NCI-H82 (cell line): Measurements from ENCODE around the gene ADK.
A peak's percentile ranks its signal among the peaks of the same experiment; 100 is the strongest.
"Not testable (repeated sequence)": the region's sequence is repeated elsewhere in the genome, so short reads cannot be mapped to it uniquely, and the experiment has no call there.

Experiments used
- DNase-seq: peaks from one replicate; lab custom pipeline; 2025; lab: John Stamatoyannopoulos, UW

Gene ADK

DNA sequence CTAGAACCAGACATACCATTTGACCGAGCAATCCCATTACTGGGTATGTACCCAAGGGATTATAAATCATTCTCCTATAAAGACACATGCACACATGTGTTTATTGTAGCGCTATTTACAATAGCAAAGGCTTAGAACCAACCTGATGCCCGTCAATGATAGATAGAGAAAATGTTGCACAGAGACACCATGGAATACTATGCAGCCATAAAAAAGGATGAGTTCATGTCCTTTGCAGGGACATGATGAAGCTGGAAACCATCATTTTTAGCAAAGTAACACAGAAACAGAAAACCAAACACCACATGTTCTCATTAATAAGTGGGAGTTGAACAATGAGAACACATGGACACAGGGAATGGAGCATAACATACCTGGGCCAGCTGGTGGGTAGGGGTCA lies 202.0 kb downstream of the ADK start:
- DNase-seq, result not testable (repeated sequence)

DNA sequence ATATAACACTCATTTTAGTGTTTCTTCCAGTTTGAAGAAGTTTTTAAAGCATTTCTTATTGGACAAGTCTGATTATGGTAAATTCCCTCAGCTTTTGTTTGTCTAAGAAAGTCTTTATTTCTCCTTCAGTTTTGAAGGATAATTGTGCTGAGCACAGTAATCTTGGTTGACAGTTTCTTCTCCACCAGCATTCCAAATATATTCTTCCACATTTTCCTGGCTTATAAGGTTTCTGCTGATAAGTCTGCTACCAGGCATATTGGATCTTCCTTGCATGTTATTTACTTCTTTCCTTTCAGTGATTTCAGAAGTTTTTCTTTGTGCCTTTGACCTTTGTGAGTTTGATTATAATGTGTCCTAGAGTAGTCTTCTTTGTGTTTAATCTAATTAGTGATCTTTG lies 210.7 kb downstream of the ADK start:
- DNase-seq, result no peak

DNA sequence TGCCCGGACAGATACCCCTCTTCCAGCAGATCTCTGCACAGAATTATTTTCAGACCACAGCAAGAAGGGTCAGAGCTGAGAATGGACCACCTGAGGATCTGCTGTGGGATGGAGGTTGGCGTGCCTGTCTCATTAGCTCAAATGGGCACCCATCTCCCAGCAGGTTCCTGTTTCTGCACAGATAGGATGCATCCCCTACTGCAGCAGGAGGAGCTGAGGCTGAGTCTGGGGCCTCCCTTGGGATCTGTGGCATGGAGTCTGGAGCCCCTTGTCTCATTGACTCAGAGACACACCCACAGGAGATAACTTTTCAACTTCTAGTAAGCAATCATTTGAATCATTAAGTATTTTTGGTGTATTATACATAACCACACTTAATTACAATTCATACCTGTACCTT lies 212.7 kb downstream of the ADK start:
- DNase-seq, result no peak

DNA sequence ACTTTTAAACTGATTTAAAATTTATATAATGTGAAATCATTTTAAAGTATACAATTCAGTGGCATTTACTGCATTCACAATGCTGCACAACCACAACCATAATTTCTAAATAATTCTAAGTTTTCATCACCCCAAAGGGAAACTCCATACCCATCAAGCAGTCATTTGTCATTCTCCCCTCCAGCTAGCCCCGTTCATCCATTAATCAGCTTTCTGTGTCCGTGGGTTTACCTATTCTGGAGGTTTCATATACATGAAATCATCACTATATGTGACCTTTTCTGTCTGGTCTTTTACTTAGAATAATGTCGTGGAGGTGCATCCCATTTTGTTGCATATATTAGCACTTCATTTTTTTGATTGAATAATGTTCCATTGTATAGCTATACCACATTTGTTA lies 214.1 kb downstream of the ADK start:
- no peak for DNase-seq

DNA sequence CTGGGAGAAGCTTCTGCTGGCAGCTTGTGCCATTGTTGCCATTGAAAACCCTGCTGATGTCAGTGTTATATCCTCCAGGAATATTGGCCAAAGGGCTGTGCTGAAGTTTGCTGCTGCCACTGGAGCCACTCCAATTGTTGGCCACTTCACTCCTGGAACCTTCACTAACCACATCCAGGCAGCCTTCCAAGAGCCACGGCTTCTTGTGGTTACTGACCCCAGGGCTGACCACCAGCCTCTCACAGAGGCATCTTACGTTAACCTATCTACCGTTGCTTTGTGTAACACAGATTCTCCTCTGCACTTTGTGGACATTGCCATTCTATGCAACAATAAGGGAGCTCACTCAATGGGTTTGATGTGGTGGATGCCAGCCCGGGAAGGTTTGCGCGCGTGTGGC lies 220.7 kb downstream of the ADK start:
- no peak for DNase-seq

DNA sequence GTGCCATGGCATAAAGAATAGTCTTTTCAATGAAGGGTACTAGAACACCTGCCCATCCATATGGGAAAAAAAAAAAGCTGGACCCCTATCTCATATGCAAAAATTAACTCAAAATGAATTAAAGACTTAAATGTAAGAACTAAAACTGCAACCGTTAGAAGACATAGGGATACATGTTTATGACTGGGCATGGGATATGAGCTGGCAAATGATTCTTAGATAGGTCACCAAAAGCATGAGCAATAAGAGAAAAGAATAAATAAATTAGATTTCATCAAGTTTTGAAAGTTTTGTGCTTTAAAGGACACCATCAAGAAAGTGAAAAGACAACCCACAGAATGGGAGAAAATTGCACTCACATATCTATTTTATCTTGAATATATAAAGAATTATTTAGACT lies 222.0 kb downstream of the ADK start:
- DNase-seq, result no peak

DNA sequence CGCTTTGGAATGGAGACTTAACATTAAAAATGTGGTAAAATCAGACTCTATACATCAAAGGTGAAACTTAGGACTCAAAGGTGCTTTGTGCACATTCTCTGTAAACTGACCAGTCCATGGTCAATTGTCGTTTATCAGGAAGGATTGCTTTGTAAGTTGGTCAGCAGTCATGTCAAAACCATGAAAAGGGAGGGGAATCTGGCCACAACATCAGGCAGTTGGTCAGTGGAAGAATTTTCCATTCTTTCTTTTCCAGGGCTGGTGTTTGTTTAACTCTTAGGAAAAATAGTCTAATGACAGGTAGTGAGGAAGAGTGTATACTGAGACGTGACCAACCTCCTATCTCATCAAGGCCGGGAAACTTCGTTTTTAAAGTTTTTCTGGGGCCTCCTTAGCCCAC lies 226.5 kb downstream of the ADK start:
- no peak for DNase-seq

DNA sequence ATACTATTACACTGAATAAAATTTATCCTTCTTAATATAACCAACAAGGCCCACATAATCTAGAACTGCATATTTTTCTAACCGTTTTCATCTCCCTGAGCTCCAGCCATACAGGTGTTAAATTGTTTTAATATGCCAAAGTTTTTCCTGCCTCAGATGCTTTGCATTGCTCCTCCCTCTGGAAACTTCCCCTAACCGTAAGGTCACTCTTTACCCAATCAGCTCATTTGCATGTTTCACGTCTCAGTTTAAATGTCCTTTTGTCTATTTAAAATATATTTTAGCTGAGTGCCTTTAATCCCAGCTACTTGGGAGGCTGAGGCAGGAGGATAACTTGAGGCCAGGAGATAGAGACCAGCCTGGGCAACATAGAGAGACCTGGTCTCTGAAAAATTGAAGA lies 228.5 kb downstream of the ADK start:
- DNase-seq, result no peak

DNA sequence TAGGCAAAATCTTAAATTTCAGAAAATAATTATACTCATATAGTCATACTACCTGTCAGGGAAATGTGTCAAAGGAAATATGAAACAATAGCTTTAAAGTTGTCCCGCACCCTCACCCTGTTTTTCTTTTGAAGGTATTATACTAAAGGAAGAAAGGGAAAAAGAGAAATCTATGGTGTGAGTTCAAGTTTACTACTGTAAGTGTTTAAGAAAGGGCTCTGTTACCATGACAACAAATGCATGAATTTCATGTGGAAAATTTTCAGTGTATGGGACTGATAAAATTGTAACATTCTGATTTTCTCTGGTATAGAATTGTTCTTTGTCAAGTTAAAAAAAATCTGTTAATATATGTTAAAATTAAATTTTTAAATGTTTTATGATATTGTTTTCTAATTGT lies 229.8 kb downstream of the ADK start:
- DNase-seq, result no peak

DNA sequence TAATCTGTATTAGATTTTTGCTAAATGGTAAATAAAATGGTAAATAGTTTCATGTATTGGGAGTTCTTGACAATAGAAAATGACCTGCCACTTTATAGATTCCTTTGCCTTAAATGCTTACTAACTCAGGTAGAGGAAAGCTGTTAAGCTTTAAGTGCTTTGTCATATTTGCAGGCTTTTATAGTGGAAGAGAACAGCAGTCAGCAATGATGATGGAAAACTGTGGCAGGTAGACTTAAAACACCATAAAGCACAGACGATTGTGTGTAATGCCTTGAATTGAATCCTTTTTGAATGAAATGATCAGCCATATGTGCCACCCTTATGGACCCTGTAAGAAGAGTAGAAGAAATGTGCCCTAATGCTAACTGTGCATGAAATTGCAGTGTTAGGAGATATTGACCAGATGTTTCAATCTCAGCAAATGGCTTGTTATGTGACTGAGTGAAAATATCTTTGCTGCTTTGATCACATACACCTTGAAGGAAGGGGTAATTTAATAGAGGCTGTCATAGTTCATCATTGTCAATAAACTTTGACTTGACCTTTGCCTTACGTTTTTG lies 230.4 kb downstream of the ADK start:
- DNase-seq, result no peak

DNA sequence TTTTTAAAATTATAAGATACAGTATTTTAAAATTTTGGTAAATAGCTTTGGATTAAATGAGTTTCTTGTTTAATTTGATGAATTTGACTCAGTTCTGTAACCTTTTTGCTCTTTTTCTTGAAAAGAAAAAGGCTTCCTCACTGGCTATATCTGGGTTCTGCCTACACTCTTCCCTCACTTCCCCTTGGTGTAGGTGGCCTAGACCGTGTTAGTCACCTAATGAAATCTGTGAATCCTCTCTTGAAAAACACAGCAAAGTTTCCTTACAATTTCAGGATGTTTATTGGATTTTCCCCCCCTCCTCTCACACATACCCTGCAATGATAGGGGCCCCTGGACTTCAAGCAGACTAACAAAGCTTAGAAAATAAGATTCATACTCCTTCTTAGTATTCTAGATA lies 231.6 kb downstream of the ADK start:
- no peak for DNase-seq

DNA sequence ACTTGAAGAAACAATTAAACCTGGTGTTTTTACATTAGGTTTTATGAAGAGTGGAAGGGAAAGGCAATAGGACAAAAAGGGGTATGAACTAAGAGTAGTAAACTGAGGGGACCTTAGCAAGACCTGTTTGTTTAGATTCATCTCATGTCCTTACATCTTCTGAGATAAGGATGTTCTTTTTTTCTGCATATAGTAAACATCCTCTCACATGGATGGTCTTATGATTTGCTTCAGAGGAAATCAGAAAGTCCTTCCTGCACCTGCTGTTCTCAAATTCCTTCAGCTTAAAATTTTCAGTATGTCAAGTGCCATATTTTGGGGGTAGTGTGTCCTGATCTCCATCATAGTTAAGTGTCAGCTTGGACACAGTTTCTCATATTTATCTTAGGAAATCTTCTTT lies 232.6 kb downstream of the ADK start:
- no peak for DNase-seq

DNA sequence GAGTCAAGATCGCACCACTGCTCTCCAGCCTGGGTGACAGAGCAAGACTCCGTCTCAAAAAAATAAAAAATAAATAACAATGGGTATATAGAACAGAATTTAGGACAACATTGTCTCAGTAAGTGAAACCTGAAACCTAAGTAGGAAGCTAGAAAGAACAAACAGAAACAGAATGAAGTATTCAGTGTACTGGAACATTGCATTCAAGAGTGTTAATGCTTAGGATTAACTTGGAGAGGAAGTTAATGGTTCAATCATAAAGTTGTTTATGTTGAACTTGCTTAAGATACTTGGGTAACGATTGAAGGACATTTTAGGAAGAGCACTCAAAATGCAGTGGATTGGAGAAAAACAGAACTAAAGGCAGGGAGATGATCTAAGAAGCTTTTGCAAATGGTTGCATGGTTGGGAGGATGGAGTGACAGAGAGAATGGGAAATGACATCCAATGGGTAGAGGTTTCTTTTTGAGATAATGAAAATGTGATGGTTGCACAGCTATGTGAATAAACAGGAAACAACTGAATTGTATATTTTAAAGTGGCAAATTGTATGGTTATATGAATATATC lies 233.7 kb downstream of the ADK start:
- no peak for DNase-seq

DNA sequence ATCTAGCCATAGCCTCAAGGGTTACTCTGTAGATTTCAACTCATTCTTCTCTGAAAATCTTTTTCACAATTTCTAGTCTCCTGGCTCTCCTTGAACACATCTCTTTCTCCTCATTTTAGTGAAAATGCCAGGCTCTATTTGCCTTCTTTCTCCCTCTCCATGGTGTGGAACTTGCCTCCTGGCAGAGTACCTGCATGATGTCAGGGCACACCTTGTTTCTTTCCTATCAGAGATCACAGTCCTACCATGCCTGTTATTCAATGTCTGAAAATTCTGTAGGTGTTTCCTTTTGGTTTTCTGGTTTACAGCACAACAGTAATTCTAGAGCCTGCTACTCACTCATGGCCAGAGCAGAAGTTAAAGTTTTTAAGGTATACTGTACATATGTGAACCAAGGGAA lies 237.8 kb downstream of the ADK start:
- no peak for DNase-seq

DNA sequence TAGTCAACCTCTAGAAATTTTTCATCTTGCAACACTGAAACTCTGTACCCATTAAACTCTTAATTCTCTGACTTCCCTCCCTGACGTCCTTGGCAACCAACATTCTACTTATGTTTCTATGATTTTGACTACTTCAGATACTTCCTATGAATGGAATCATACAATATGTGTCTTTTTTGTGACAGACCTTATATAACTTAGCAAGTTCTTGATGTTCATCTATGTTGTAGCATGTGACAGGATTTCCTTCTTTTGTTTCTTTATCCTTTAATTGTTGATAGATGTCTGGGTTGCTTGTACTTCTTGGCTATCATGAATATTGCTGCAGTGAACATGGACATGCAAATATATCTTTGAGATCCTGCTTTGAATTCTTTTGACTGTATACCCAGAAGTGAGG lies 240.8 kb downstream of the ADK start:
- no peak for DNase-seq

DNA sequence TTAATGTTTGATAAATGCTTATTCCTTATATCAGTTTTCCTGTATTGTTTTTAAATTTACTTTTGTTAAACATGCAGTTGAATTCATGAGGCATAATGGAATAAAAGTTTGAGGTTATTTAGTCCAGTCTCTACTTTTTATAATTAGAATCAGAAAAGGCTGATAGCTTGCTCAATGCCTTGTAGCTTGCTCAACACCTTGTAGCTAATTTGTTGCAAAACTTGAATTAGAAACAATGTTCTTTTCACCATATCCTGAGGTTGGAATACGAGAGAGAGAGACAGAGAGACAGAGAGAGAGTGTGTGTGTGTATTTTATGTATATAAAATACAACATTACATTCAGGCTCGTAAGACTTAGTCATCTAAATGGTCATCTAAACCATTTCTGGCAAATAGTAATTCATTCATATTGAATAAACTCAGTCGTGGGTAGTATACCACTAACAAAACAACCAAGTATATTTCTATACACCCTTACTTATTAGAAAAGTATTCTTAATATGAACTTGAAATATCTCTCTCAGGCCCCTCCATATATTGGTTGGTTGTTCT lies 243.5 kb downstream of the ADK start:
- DNase-seq, result no peak

DNA sequence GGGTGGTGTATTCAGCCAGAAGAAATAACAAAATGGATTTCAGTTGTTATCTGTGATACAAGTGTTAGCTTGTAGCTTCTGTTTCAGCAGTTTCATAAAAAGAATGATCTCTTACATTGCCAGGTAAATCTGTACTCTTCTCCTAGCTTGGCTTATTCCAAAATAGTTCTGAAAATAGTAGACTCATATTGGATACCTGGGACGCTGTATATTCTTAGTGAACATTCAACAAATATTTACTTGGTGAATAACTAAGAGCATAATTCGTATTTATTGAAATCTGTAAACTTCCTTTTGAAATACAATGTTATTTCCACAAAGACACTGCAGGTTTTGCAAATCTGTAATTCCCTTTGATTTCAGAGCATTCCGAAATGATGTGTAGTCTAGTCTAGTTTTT lies 249.2 kb downstream of the ADK start:
- DNase-seq, result no peak

DNA sequence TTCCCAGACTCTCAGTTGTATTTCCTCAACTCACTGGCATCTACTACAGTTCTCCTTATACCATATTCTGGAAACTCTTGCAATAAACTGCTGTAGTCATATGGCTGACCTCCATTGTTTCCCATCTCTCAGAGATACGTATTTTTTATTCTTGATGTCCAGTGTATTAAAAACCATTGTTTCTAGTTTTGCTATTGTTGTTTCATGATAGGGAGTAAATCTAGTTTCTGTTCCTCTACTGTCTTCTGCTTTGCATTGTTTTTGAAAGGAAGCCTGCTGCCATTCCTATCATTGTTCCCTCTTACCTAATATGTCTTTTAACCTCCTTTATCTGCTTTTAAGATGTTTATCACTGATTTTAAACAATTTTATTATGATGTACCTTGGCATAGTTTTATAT lies 255.0 kb downstream of the ADK start:
- no peak for DNase-seq

DNA sequence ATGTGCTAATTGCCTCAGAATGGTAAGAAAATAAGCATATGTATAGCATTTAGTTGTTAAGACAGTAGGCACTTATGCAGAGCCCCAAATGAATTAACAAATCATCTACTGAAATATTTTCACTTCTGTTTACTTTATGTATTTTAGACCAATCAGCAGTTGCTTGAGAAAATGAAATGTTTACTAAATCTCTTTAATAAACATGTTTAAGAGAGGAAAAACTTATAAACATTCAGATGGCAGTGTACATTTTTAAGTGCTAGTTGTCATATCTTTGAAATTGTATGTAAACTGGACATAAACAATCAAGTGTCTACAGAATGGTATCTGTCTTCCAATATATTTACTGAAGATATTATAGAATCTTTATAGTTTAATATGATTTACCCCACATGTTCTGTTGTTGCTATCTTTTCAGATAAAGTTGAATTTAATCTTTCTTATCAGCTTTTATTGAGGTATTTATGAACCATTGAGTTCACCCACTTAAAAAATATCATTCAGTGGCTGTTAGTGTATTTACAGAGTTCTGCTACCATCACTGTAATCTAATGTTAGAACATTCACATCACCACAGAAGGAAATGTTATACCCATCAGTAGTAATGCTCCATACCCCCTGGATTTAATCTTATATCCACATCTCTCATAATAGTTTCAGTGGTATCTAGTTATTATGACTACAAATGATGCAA lies 264.3 kb downstream of the ADK start:
- no peak for DNase-seq

DNA sequence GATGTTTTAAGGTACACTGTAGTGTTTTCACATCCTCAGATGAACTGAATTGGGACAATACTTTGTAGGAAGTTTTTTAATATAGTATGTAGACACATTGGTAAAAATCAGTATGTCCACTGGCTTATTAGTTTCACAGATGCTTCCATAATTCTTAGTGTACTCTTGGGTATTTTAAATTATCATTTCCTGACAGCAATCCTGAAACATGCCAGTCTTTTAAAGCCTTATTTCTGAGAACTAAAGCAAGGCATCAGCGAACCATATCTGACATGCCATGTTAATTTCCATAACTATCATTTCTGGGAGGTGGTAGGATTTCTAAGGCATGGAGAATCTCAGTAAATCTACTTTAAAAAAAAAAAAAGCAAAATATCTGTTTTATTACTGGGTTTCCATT lies 266.4 kb downstream of the ADK start:
- no peak for DNase-seq

DNA sequence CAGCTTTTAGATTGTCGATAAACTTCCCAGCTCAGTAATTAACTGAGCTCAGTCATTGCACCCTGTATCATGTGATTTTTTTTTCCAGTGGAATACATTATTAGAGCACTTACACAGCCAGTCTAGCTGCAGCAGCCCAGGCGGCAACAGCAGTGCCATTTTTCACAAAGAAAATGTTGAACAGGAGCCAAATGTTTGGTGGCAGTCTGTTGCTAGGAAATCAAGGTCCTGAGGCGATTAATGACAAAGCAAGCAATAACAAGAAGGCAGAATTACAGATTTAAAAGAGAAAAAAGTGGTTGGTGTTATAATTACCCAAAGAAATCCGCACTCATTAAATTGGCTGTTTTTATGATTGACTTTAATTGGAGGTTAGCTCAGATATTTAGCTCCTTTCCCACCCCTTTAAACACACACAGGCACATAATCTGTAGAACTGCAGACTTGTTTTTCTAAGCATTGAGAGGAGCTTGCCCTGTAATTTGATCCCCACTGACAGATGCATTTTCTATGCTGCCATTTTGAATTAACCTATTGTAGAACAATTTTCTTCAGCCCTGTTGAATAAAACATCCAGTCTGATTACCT lies 267.4 kb downstream of the ADK start:
- DNase-seq, result peak; percentile 88

DNA sequence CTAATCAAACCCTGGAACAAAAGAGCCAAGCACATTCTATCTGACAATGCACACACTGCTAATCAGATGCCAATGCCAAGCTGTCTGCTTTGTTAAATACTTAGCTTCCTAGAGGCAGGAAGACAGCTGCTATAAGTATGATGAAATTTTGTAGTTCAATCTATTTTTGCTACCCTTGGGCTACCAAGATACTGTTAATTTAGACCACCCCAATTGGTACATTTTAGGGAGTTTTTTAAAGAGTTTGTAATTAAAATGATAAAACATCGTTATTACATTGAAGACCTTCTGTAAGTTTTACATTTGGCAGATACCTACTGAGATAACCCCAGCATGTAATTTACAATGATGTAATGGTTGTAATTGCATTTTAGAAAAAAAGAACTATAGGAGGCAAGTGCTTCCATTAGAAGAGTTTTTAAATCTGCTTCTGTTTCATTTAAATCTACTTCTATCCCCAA lies 268.5 kb downstream of the ADK start:
- peak; percentile 76 for DNase-seq

DNA sequence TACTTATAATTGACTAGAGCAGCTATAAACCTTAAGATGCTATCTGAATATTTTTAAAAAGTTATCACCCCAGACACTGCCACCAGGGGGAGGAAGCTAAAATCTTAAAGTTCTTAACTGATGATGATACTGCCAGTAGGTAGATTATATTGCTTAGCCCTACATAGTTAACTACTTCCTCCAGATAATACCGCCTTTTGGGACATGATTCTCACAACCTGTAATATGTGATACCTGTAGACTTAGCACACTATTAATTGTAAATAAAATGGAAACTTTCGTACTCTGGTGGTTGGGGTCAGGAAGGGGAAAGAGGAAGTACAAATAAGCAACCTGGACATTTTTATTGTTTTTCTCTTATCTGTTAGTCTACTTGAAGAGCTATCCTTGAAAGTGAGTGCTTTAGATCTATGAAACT lies 268.9 kb downstream of the ADK start:
- peak; percentile 51 for DNase-seq
